GM23338 (cell line): ENCODE results near the gene ALOX5AP.

Source experiments
- CTCF ChIP-seq, 2 experiments: fragments of 200-600 bp in 1 of 2; sonication (generic) in 1 of 2; conservative IDR thresholded peaks; 2 replicates each; pipeline versions ENCODE4 v1.5.1 to v1.6.1; 2016 to 2017; ENCODE audit warnings: antibody characterized with exemption in 2 of 2, low read depth in 2 of 2, mild to moderate bottlenecking in 2 of 2, moderate library complexity in 1 of 2
- EZH2 ChIP-seq: fragments of 200-600 bp; sonication (generic); IDR thresholded peaks from one replicate; pipeline ENCODE4 v1.8.0; 2017; ENCODE audit warnings: antibody characterized with exemption, mild to moderate bottlenecking, low read depth; ENCODE audit not compliant: unreplicated experiment
- EZH2phosphoT487 ChIP-seq: fragments of 200-600 bp; sonication (generic); IDR thresholded peaks from one replicate; pipeline ENCODE4 v1.8.1; 2018; ENCODE audit warnings: antibody characterized with exemption; ENCODE audit not compliant: unreplicated experiment
- POLR2AphosphoS5 ChIP-seq: IDR thresholded peaks from 2 replicates; pipeline ENCODE4 v1.6.1; 2016; ENCODE audit warnings: antibody characterized with exemption, low read depth
- REST ChIP-seq: IDR thresholded peaks from one replicate; pipeline ENCODE4 v1.6.1; 2018; ENCODE audit warnings: antibody characterized with exemption; ENCODE audit not compliant: unreplicated experiment

- TF ChIP-seq CTCF (conservative IDR thresholded peaks at IDR 0.05; ENCODE audit: low read depth in 2 of 2) = no peak
- no peak for TF ChIP-seq REST
- no peak for TF ChIP-seq EZH2
- no peak for TF ChIP-seq POLR2AphosphoS5
- no peak for TF ChIP-seq EZH2phosphoT487
These were observed 28.6 kb downstream of the ALOX5AP start for GRCh38 chr13:30763786-30764413.
